GM19023 (cell line): ENCODE measurements around the gene GTF3C1.

Experiments
- ATAC-seq: cut with Tn5 transposase; IDR thresholded peaks from one replicate; pipeline ENCODE4 v1.9.1; 2021; ENCODE audit warnings: mild to moderate bottlenecking, moderate library complexity; ENCODE audit not compliant: unreplicated experiment

GTF3C1 gene

GRCh38 chr16:27489906-27490305, 59.8 kb downstream of the GTF3C1 start:
- no peak for ATAC-seq

GRCh38 chr16:27489421-27489820, 60.3 kb downstream of the GTF3C1 start:
- ATAC-seq: no peak

- ATAC-seq: no peak
Measured at GRCh38 chr16:27486760-27487159, 63.0 kb downstream of the GTF3C1 start.

- no peak for ATAC-seq
Measured at GRCh38 chr16:27486344-27486743, 63.4 kb downstream of the GTF3C1 start.

GRCh38 chr16:27485811-27486210, 63.9 kb downstream of the GTF3C1 start:
- ATAC-seq: no peak

- ATAC-seq: no peak
Measured at GRCh38 chr16:27485126-27485525, 64.6 kb downstream of the GTF3C1 start.

- no peak for ATAC-seq
Measured at GRCh38 chr16:27483624-27484023, 66.1 kb downstream of the GTF3C1 start.

GRCh38 chr16:27483088-27483437, 66.7 kb downstream of the GTF3C1 start:
- ATAC-seq: no peak

- ATAC-seq: no peak
Measured at GRCh38 chr16:27482397-27483087, 67.2 kb downstream of the GTF3C1 start.

DNA sequence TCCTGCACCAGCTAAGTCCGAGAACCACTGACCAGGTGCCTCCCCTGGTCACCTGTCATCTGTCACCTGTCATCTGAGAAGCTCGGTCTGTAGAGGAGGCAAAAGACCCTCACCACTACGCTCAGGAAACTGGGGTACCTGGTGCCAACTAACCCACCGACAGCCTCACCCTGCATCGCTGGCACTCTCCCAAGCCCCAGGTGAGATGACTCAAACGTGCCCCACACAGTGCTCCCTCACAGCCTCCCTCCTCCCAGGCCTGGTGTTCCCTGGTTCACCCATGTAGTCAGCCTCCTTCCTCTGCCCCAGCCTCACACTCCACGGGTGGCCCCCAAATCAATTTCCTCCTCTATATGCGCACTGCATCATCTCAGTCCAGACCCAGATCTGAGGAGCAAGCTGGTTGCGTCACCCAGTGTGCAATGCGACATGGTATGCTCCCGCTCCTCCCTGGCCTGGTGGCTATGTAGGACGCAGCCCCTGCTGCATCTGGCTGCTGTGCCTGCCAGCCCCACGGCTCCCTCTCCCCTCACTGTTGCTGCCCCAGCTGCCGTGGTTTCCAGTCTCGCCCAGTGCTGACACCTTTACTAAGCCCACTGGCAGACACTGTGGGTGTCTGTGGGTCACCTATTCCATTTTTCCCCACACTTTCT, 68.3 kb downstream of the GTF3C1 start:
- no peak for ATAC-seq

- no peak for ATAC-seq
Measured at GRCh38 chr16:27480761-27481160, 69.0 kb downstream of the GTF3C1 start.

DNA sequence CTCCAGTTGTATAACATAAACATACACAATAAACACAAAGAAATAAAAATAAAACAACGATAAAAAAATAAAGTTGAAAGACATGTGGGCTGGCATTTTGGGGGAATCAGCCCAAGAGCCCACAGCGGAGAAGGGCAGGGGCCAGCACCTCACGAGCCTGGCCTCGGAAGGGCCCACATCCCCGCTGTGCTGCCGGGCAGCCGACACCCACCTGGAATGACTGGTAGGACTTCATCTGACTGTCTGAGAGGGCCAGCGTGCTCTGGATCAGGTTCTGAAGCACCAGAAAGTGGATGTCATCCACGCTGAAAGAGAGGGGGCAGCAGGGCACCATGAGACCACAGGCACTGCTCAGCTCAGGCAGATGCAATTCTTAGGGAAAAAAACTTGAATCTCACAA, 73.5 kb downstream of the GTF3C1 start:
- ATAC-seq: no peak

- no peak for ATAC-seq
Measured at GRCh38 chr16:27475561-27475960, 74.2 kb downstream of the GTF3C1 start.

DNA sequence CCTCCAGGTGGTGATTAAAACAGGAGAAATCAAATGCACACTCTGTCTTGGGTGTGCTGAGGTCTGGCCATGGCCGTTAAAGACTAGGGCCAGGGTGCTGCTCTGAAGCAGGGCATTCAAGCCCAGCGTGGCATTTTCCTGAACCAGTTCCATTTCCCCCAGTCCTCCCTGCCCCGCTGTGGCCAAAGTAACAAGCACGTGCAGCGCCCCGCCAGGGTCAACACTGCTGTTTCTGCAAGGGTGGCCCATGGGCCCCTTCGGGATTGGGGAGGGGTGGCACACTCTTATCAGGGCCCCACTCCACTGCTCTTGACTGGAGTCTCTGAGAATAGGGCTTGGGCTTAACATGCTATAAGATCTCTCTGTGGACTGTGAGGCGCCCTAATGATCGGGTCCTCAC, 74.8 kb downstream of the GTF3C1 start:
- ATAC-seq: no peak

DNA sequence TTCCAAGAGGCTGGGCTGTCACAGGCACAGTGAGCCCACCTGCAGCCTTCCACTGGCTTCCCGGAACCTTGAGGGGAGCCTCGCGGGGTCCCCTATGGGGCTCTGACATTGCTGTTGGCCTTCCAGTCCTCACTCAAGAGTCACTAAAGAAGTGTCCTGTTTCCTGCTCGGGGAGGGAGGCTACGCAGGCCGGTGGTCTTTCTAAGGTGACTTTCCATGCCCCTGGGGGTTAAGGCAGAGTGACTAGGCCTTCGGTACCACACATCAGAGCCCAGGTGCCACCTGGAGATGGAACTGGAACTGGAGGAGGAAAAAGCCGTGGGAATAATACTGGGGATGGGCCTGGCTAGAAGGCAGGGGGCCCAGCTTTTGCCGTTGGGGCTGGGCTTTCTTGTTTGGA, 75.7 kb downstream of the GTF3C1 start:
- no peak for ATAC-seq

- ATAC-seq: no peak
Measured at GRCh38 chr16:27473101-27473900, 76.4 kb downstream of the GTF3C1 start.

DNA sequence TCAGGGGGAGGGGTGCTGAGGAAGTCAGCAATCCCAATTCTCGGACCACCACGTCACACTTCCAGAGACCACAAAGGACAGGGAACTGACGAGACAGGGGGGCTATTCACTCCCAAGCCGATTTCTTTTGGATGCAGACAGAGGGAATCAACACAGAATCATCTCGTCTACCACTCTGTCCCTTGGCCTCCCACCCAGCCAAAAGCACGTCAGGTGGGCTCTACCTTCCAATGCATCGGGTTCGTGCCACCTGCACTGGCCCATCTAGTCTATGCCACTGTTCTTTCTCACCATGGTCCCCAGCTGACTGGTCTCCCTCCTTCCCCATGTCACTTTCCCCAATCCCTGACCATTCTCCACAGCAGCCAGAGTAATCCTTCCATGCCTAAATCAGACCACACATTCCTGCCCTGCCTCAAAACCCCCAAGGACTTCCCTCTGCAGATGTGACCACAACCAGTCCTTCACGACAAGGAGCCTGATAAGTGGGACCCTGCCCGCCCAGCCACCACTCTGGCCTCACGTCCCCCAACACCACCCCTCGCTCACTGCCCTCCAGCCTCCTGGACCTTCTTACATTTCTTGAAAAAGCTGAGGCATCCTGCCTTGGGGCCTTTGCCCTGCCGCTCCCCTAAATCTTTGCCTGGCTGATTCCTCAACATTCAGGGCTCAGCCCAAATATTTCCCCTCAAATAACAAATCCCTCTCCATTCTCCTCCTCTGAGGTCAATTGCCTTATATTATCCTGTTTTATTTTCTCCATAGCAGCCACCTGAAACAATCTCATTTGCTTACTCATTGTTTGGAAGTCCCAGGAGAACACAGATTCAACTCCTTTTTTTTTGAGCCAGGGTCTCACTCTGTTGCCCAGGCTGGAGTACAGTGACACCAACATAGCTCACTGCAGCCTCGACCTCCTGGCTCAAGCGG, 77.4 kb downstream of the GTF3C1 start:
- ATAC-seq: no peak

- ATAC-seq: no peak
Measured at GRCh38 chr16:27471661-27472060, 78.1 kb downstream of the GTF3C1 start.

- ATAC-seq: no peak
Measured at GRCh38 chr16:27470567-27471431, 78.9 kb downstream of the GTF3C1 start.

- ATAC-seq: no peak
Measured at GRCh38 chr16:27468941-27469531, 80.7 kb downstream of the GTF3C1 start.
